IMR-90 (cell line): ENCODE data around the gene TMEM204. TPM values are rescaled to one million over a fixed set of nuclear protein-coding genes. Genes with fewer than 3 reads are reported as not detected.

ENCODE experiments used
- ATAC-seq: fragments of 200-7000 bp; cut with Tn5 transposase; 2 replicates; pipeline ENCODE4 v1.9.1; 2020; ENCODE audit warnings: low read depth, mild to moderate bottlenecking, moderate library complexity
- BruUV-seq: library from RNA; stranded (reverse); fragments of 400-500 nt; replicated peaks from 2 replicates; lab custom pipeline; 2021; lab: Mats Ljungman, UMichigan
- CTCF ChIA-PET: fragments of 300-600 bp; formaldehyde crosslinking; extraction: SDS; loops from one replicate; lab custom pipeline; 2021; ENCODE audit warnings: antibody characterized with exemption; lab: Yijun Ruan, JAX
- POLR2A ChIA-PET: fragments of 300-600 bp; sonication (Branson Sonifier 250); formaldehyde crosslinking; loops from one replicate; lab custom pipeline; 2022; ENCODE audit warnings: antibody characterized with exemption; ENCODE audit not compliant: unreplicated experiment; lab: Charles Lee
- DNase-seq: peaks from one replicate; pipeline ENCODE4 v3.0.0; 2013
- H2AFZ ChIP-seq: replicated peaks from 2 replicates; pipeline ENCODE3; 2013; ENCODE audit warnings: low read length, mild to moderate bottlenecking; ENCODE audit not compliant: poor library complexity
- H2AK5ac ChIP-seq: 2 replicates; pipeline ENCODE4 v1.6.1; 2013; ENCODE audit warnings: low read depth, low read length, inconsistent platforms
- H2AK9ac ChIP-seq: replicated peaks from 2 replicates; pipeline ENCODE3; 2013; ENCODE audit warnings: mild to moderate bottlenecking, low read depth, low read length, moderate library complexity; ENCODE audit not compliant: poor library complexity
- H2BK120ac ChIP-seq: 2 replicates; pipeline ENCODE4 v1.6.1; 2013; ENCODE audit warnings: low read depth, low read length, inconsistent platforms
- H2BK15ac ChIP-seq: 3 replicates; pipeline ENCODE4 v1.6.1; 2013; ENCODE audit warnings: low read depth, low read length, inconsistent platforms
- H2BK20ac ChIP-seq: 2 replicates; pipeline ENCODE4 v1.6.1; 2013; ENCODE audit warnings: low read depth, mild to moderate bottlenecking, inconsistent platforms, low read length, moderate library complexity
- H2BK5ac ChIP-seq: 2 replicates; pipeline ENCODE4 v1.6.1; 2013; ENCODE audit warnings: mild to moderate bottlenecking, low read depth, low read length, inconsistent platforms; ENCODE audit not compliant: poor library complexity, severe bottlenecking
- H3K14ac ChIP-seq: replicated peaks from 2 replicates; pipeline ENCODE4 v1.6.1; 2013; ENCODE audit warnings: low read depth, low read length, inconsistent platforms
- H3K18ac ChIP-seq: 2 replicates; pipeline ENCODE4 v1.6.1; 2013; ENCODE audit warnings: low read depth, low read length, control low read depth
- H3K23ac ChIP-seq: 2 replicates; pipeline ENCODE4 v1.6.1; 2013; ENCODE audit warnings: low read depth, low read length, inconsistent platforms
- H3K27ac ChIP-seq: 2 replicates; pipeline ENCODE4 v1.5.1; 2013; ENCODE audit warnings: mild to moderate bottlenecking, control low read depth, low read length; ENCODE audit not compliant: insufficient read depth
- H3K27me3 ChIP-seq: 2 replicates; pipeline ENCODE4 v1.6.1; 2013; ENCODE audit warnings: low read length; ENCODE audit not compliant: control insufficient read depth, insufficient read depth
- H3K36me3 ChIP-seq: 2 replicates; pipeline ENCODE4 v1.6.1; 2013; ENCODE audit warnings: low read length, mixed read lengths; ENCODE audit not compliant: control insufficient read depth, insufficient read depth
- H3K4ac ChIP-seq: 2 replicates; pipeline ENCODE4 v1.6.1; 2013; ENCODE audit warnings: low read depth, low read length, inconsistent platforms
- H3K4me1 ChIP-seq: 2 replicates; pipeline ENCODE4 v1.6.1; 2013; ENCODE audit warnings: low read length, mixed read lengths; ENCODE audit not compliant: control insufficient read depth, insufficient read depth
- H3K4me2 ChIP-seq: 2 replicates; pipeline ENCODE4 v1.6.1; 2013; ENCODE audit warnings: low read depth, mild to moderate bottlenecking, control low read depth, low read length, moderate library complexity
- H3K4me3 ChIP-seq: 2 replicates; pipeline ENCODE4 v1.5.1; 2013; ENCODE audit warnings: low read depth, mild to moderate bottlenecking, control low read depth, low read length, moderate library complexity; ENCODE audit not compliant: insufficient read depth
- H3K56ac ChIP-seq: 2 replicates; pipeline ENCODE4 v1.6.1; 2013; ENCODE audit warnings: low read length, inconsistent platforms; ENCODE audit not compliant: insufficient read depth; ENCODE audit errors: extremely low read depth
- H3K79me1 ChIP-seq, 2 experiments: 2 replicates each; pipeline ENCODE4 v1.6.1; 2013; ENCODE audit warnings: low read length in 2 of 2, inconsistent platforms in 1 of 2, low read depth in 1 of 2
- H3K9ac ChIP-seq: 2 replicates; pipeline ENCODE4 v1.6.1; 2013; ENCODE audit warnings: low read depth, low read length, control low read depth
- H3K9me1 ChIP-seq: 2 replicates; pipeline ENCODE4 v1.6.1; 2013; ENCODE audit warnings: low read length, inconsistent platforms; ENCODE audit not compliant: insufficient read depth
- H3K9me3 ChIP-seq: 2 replicates; pipeline ENCODE4 v1.6.1; 2013; ENCODE audit warnings: low read length; ENCODE audit not compliant: control insufficient read depth, insufficient read depth
- H4K20me1 ChIP-seq: 2 replicates; pipeline ENCODE4 v1.6.1; 2013; ENCODE audit warnings: low read length, inconsistent platforms; ENCODE audit not compliant: insufficient read depth
- H4K5ac ChIP-seq: 2 replicates; pipeline ENCODE4 v1.6.1; 2013; ENCODE audit warnings: mild to moderate bottlenecking, low read depth, low read length, control low read depth
- H4K8ac ChIP-seq, 2 experiments: 2 replicates each; pipeline ENCODE4 v1.6.1; 2013; ENCODE audit warnings: low read depth in 2 of 2, low read length in 2 of 2, control low read depth in 1 of 2, inconsistent platforms in 1 of 2
- H4K91ac ChIP-seq: 2 replicates; pipeline ENCODE4 v1.6.1; 2013; ENCODE audit warnings: low read depth, low read length, inconsistent platforms; ENCODE audit not compliant: insufficient read depth
- BHLHE40 ChIP-seq: fragments of 150-350 bp; IDR thresholded peaks from 2 replicates; pipeline ENCODE4 v1.6.1; 2016; ENCODE audit warnings: mild to moderate bottlenecking, low read depth, low read length
- CEBPB ChIP-seq: IDR thresholded peaks from 2 replicates; pipeline ENCODE4 v1.6.1; 2012; ENCODE audit warnings: low read depth, low read length, improper control_type of control experiment
- CHD1 ChIP-seq: IDR thresholded peaks from 2 replicates; pipeline ENCODE4 v1.6.1; 2012; ENCODE audit warnings: low read depth, low read length, improper control_type of control experiment
- FOS ChIP-seq: fragments of 150-350 bp; IDR thresholded peaks from 2 replicates; pipeline ENCODE4 v1.6.1; 2016; ENCODE audit warnings: low read depth, low read length
- MAFK ChIP-seq: IDR thresholded peaks from 2 replicates; pipeline ENCODE4 v1.6.1; 2012; ENCODE audit warnings: low read depth, low read length, improper control_type of control experiment
- MAZ ChIP-seq: IDR thresholded peaks from 2 replicates; pipeline ENCODE4 v1.6.1; 2012; ENCODE audit warnings: low read depth, mild to moderate bottlenecking, low read length, improper control_type of control experiment, moderate library complexity, borderline replicate concordance
- MXI1 ChIP-seq: IDR thresholded peaks from 2 replicates; pipeline ENCODE4 v1.6.1; 2012; ENCODE audit warnings: low read depth, mild to moderate bottlenecking, low read length, moderate library complexity, borderline replicate concordance
- NFE2L2 ChIP-seq: fragments of 150-350 bp; IDR thresholded peaks from 2 replicates; pipeline ENCODE4 v1.6.1; 2016; ENCODE audit warnings: low read depth, mild to moderate bottlenecking, low read length
- POLR2A ChIP-seq: IDR thresholded peaks from 2 replicates; pipeline ENCODE4 v1.6.1; 2012; ENCODE audit warnings: mild to moderate bottlenecking, low read depth, low read length
- RAD21 ChIP-seq: IDR thresholded peaks from 2 replicates; pipeline ENCODE4 v1.6.1; 2012; ENCODE audit warnings: low read length, improper control_type of control experiment
- RCOR1 ChIP-seq: IDR thresholded peaks from 2 replicates; pipeline ENCODE4 v1.6.1; 2012; ENCODE audit warnings: mild to moderate bottlenecking, low read length, improper control_type of control experiment; ENCODE audit not compliant: insufficient replicate concordance
- RFX5 ChIP-seq: IDR thresholded peaks from 2 replicates; pipeline ENCODE4 v1.8.0; 2012; ENCODE audit warnings: low read depth, mild to moderate bottlenecking, low read length, moderate library complexity
- SMC3 ChIP-seq: fragments of 150-350 bp; IDR thresholded peaks from 2 replicates; pipeline ENCODE4 v1.6.1; 2016; ENCODE audit warnings: low read depth, mild to moderate bottlenecking, antibody characterized with exemption, low read length, moderate library complexity
- USF2 ChIP-seq: fragments of 150-350 bp; IDR thresholded peaks from 2 replicates; pipeline ENCODE4 v1.6.1; 2017; ENCODE audit warnings: mild to moderate bottlenecking, antibody characterized with exemption, low read length, low read depth
- WGBS, 2 experiments: methylation state at CpG; one replicate each; pipeline versions ENCODE4 v1.1.5 to v1.1.7; 2013; ENCODE audit warnings: missing lambda C conversion rate in 2 of 2; ENCODE audit not compliant: insufficient read length in 1 of 2; ENCODE audit errors: extremely low coverage in 2 of 2; 5-methylcytosine and 5-hydroxymethylcytosine counted together
- dilution Hi-C: fragments of 300-500 bp; cut with HindIII; formaldehyde crosslinking; loops from one replicate; pipeline ENCODE4 v1.14.3; 2018; ENCODE audit warnings: low sequenced_read_pairs; ENCODE audit not compliant: unreplicated experiment
- in situ Hi-C: fragments of 300-500 bp; cut with MboI; formaldehyde crosslinking; loops from 3 replicates; pipeline ENCODE4 v1.14.3; 2019; ENCODE audit warnings: low sequenced_read_pairs, inconsistent platforms, mixed read lengths
- intact Hi-C: fragments of 100-400 bp; cut with micrococcal nuclease; formaldehyde crosslinking; loops from 2 replicates; pipeline ENCODE4 v1.10.0; 2022
- polyA plus RNA-seq, 3 experiments: library from polyadenylated mRNA; depleted of rRNA; stranded (reverse); fragments of >200 nt; gene quantifications; 2 replicates each; pipeline ENCODE4 v1.2.3, GENCODE V29; 2012; ENCODE audit warnings: low replicate concordance in 1 of 3
- total RNA-seq: library from RNA; depleted of rRNA; stranded (reverse); fragments of >200 nt; gene quantifications from 2 replicates; pipeline ENCODE4 v1.2.3, GENCODE V29; 2012
- TF ChIP-seq, protein P1 (sequence below): fragments of 150-350 bp; IDR thresholded peaks from 2 replicates; pipeline ENCODE4 v1.6.1; 2016; ENCODE audit warnings: low read depth, mild to moderate bottlenecking, low read length, moderate library complexity, borderline replicate concordance
- TF ChIP-seq, protein P2 (sequence below): conservative IDR thresholded peaks from 2 replicates; pipeline ENCODE4 v1.5.1; 2012; ENCODE audit warnings: mild to moderate bottlenecking, low read depth, low read length, improper control_type of control experiment

The TMEM204 gene
- total and polyA plus RNA-seq, 2 of the 4 experiments (the other 2 are of a cell fraction) = 7.0 to 12.3 TPM

DNA sequence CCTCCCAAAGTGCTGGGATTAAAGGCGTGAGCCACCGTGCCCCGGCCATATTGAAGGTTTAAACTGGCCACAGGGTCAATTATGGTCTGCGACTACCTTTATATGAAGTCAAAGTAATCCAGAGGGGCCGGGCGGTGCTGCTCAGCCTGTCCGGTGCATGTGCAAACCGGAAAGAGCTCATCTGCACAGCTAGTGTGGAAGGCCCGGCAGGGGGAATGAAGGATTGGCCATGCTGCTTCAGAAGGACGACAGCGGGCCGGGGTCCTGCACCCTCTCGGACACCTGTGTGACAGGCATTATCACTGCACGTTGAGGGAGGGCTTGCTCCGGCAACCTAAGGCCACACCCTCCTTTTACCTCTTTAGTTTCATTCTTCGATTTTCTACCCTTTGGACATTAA is 23.6 kb downstream of the TMEM204 start:
- no peaks in the 10 kb centered on the region for H3K9me1 ChIP-seq
- H4K91ac ChIP-seq = no peak overlapping the region
- no peak overlapping the region for H4K5ac ChIP-seq
- no peak overlapping the region for H3K27ac ChIP-seq
- ATAC-seq (no peak), DNase-seq (no peak)
- no peaks in the 10 kb centered on the region for H4K20me1 ChIP-seq
- no peak overlapping the region for H4K8ac ChIP-seq
- no peak overlapping the region for H3K56ac ChIP-seq
- H3K36me3 ChIP-seq = peaks cover 52% of the 10 kb centered on the region
- H3K9ac ChIP-seq = no peak overlapping the region
- no peak overlapping the region for H3K4me3 ChIP-seq
- intact Hi-C loops (no loop called here), dilution Hi-C loops (no loop called here), in situ Hi-C loops (no loop called here)
- no peak overlapping the region for H3K18ac ChIP-seq
- no TSS peak for BruUV-seq
- TF ChIP-seq RCOR1 (no peak), MAFK (no peak), MAZ (no peak), POLR2A (no peak), FOS (no peak), BHLHE40 (no peak), CEBPB (no peak), RFX5 (no peak), USF2 (no peak), RAD21 (no peak), NFE2L2 (no peak), MXI1 (no peak), SMC3 (no peak), CHD1 (no peak)
- TF ChIP-seq, protein P1, sequence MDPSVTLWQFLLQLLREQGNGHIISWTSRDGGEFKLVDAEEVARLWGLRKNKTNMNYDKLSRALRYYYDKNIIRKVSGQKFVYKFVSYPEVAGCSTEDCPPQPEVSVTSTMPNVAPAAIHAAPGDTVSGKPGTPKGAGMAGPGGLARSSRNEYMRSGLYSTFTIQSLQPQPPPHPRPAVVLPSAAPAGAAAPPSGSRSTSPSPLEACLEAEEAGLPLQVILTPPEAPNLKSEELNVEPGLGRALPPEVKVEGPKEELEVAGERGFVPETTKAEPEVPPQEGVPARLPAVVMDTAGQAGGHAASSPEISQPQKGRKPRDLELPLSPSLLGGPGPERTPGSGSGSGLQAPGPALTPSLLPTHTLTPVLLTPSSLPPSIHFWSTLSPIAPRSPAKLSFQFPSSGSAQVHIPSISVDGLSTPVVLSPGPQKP = no peak
- TF ChIP-seq, protein P2, sequence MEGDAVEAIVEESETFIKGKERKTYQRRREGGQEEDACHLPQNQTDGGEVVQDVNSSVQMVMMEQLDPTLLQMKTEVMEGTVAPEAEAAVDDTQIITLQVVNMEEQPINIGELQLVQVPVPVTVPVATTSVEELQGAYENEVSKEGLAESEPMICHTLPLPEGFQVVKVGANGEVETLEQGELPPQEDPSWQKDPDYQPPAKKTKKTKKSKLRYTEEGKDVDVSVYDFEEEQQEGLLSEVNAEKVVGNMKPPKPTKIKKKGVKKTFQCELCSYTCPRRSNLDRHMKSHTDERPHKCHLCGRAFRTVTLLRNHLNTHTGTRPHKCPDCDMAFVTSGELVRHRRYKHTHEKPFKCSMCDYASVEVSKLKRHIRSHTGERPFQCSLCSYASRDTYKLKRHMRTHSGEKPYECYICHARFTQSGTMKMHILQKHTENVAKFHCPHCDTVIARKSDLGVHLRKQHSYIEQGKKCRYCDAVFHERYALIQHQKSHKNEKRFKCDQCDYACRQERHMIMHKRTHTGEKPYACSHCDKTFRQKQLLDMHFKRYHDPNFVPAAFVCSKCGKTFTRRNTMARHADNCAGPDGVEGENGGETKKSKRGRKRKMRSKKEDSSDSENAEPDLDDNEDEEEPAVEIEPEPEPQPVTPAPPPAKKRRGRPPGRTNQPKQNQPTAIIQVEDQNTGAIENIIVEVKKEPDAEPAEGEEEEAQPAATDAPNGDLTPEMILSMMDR = no peak
- no peak overlapping the region for H2AK9ac ChIP-seq
- no peaks in the 10 kb centered on the region for H3K4me1 ChIP-seq
- H3K27me3 ChIP-seq = no peaks in the 10 kb centered on the region
- H2BK20ac ChIP-seq = no peak overlapping the region
- H3K23ac ChIP-seq = no peak overlapping the region
- no peaks in the 10 kb centered on the region for H3K9me3 ChIP-seq
- WGBS, 2 experiments = 90% methylated on average over 10 of the region's 16 CpGs; no CpG with 5 or more reads in 1 of the 2 experiments
- no peak overlapping the region for H2BK120ac ChIP-seq
- no peak overlapping the region for H2AK5ac ChIP-seq
- H3K14ac ChIP-seq = no peak overlapping the region
- ChIA-PET CTCF (no interaction called here), POLR2A (no interaction called here)
- no peak overlapping the region for H2AFZ ChIP-seq
- peaks cover 0 to 4% of the 10 kb centered on the region in 2 experiments; a peak in 1 of 4 replicates for H3K79me1 ChIP-seq
- no peak overlapping the region for H3K4ac ChIP-seq
- no peak overlapping the region for H2BK15ac ChIP-seq
- H2BK5ac ChIP-seq = no peak overlapping the region
- no peak overlapping the region for H3K4me2 ChIP-seq
